Upper lobe of right lung (tissue), 1 donor: Measurements from ENCODE around the gene C5orf47. TPM values are rescaled to one million over a fixed set of nuclear protein-coding genes. Genes with fewer than 3 reads are reported as not detected.

ENCODE experiments used
- ATAC-seq: fragments of 200-7000 bp; cut with Tn5 transposase; one replicate; pipeline ENCODE4 v1.9.1; 2020; ENCODE audit warnings: mild to moderate bottlenecking, moderate library complexity
- DNase-seq: peaks from one replicate; pipeline ENCODE4 v3.0.0-alpha.2; 2020
- H3K27ac ChIP-seq: fragments of 200-600 bp; one replicate; pipeline ENCODE4 v1.8.0; 2022
- H3K27me3 ChIP-seq: fragments of 200-600 bp; one replicate; pipeline ENCODE4 v1.8.0; 2022; ENCODE audit warnings: mild to moderate bottlenecking
- H3K36me3 ChIP-seq: fragments of 200-600 bp; one replicate; pipeline ENCODE4 v1.8.0; 2022
- H3K4me1 ChIP-seq: fragments of 200-600 bp; one replicate; pipeline ENCODE4 v1.8.0; 2022
- H3K4me3 ChIP-seq: fragments of 200-600 bp; one replicate; pipeline ENCODE4 v1.8.0; 2022; ENCODE audit warnings: mild to moderate bottlenecking
- H3K9me3 ChIP-seq: fragments of 200-600 bp; one replicate; pipeline ENCODE4 v1.8.0; 2022
- CTCF ChIP-seq: fragments of 200-600 bp; IDR thresholded peaks from one replicate; pipeline ENCODE4 v1.8.0; 2022; ENCODE audit warnings: antibody characterized with exemption
- intact Hi-C: fragments of 100-400 bp; cut with DNase I; formaldehyde crosslinking; loops from one replicate; pipeline ENCODE4 v1.11.0; 2022
- total RNA-seq: library from RNA; stranded (reverse); fragmentation: NEBNext Ultra II Directional; extraction: Animal tissue kit (Norgen Biotek cat#: 25700); gene quantifications from one replicate; pipeline ENCODE4 v1.2.1, GENCODE V29; 2021
- donor health status: DM: no; HTN: yes; CAD: no; lungs with severe emphysema.

The C5orf47 gene
- total RNA-seq, 1 donor from 2014 or later: not detected

GRCh38 chr5:173971681-173972345 is 17.2 kb upstream of the C5orf47 start:
- Histone ChIP-seq H3K36me3 (no peaks in the 10 kb centered on the region), H3K27me3 (no peaks in the 10 kb centered on the region), H3K4me3 (no peak overlapping the region), H3K27ac (no peak overlapping the region), H3K9me3 (no peaks in the 10 kb centered on the region), H3K4me1 (peaks cover 16% of the 10 kb centered on the region)
- DNase-seq: no peak
- TF ChIP-seq CTCF: no peak
- ATAC-seq: no peak
- intact Hi-C loops: loop anchor here (5.0 kb wide), 1 partner anchor 350 kb away; no protein-coding TSS in a partner anchor

GRCh38 chr5:173972607-173972924 is 16.4 kb upstream of the C5orf47 start:
- no peak for DNase-seq
- ATAC-seq: no peak
- Histone ChIP-seq H3K27ac (peak overlapping the region; percentile 1), H3K9me3 (no peaks in the 10 kb centered on the region), H3K27me3 (no peaks in the 10 kb centered on the region), H3K4me1 (peaks cover 16% of the 10 kb centered on the region), H3K36me3 (no peaks in the 10 kb centered on the region), H3K4me3 (peak overlapping the region; percentile 55)
- intact Hi-C loops: loop anchor here (5.0 kb wide), 1 partner anchor 350 kb away; no protein-coding TSS in a partner anchor
- no peak for TF ChIP-seq CTCF

- DNase-seq: peak; percentile 85
- intact Hi-C loops: loop anchor here (5.0 kb wide), 1 partner anchor 351 kb away; no protein-coding TSS in a partner anchor
- no peaks in the 10 kb centered on the region for H3K36me3 ChIP-seq
- peak; percentile 91 for ATAC-seq
- peak overlapping the region; percentile 55 for H3K4me3 ChIP-seq
- no peaks in the 10 kb centered on the region for H3K27me3 ChIP-seq
- H3K27ac ChIP-seq: peak overlapping the region; percentile 42
- no peaks in the 10 kb centered on the region for H3K9me3 ChIP-seq
- peak; percentile 86 for TF ChIP-seq CTCF
- peaks cover 16% of the 10 kb centered on the region for H3K4me1 ChIP-seq
These were observed 15.9 kb upstream of the C5orf47 start for GRCh38 chr5:173972925-173973615.

GRCh38 chr5:173973616-173973969 is 15.4 kb upstream of the C5orf47 start:
- DNase-seq: peak; percentile 81
- ATAC-seq: peak; percentile 67
- Histone ChIP-seq H3K27me3 (no peaks in the 10 kb centered on the region), H3K36me3 (no peaks in the 10 kb centered on the region), H3K4me1 (peaks cover 16% of the 10 kb centered on the region), H3K27ac (peak overlapping the region; percentile 42), H3K4me3 (peak overlapping the region; percentile 55), H3K9me3 (no peaks in the 10 kb centered on the region)
- no peak for TF ChIP-seq CTCF
- intact Hi-C loops: loop anchor here (5.0 kb wide), 1 partner anchor 351 kb away; no protein-coding TSS in a partner anchor

- intact Hi-C loops: loop anchor here (5.0 kb wide), 1 partner anchor 352 kb away; no protein-coding TSS in a partner anchor
These were observed 14.2 kb upstream of the C5orf47 start for GRCh38 chr5:173974688-173975239.

More at GRCh38 chr5:173974688-173975239, 14.2 kb upstream of the C5orf47 start:
- Histone ChIP-seq H3K27ac (no peak overlapping the region), H3K9me3 (no peaks in the 10 kb centered on the region), H3K36me3 (no peaks in the 10 kb centered on the region), H3K27me3 (no peaks in the 10 kb centered on the region), H3K4me1 (peaks cover 13% of the 10 kb centered on the region), H3K4me3 (no peak overlapping the region)
- no peak for TF ChIP-seq CTCF
- no peak for DNase-seq
- peak; percentile 33 for ATAC-seq
